ENCODE data around the gene CCSER1. TPM values are rescaled to one million over a fixed set of nuclear protein-coding genes. Genes with fewer than 3 reads are reported as not detected.

The CCSER1 gene
- total RNA-seq, 1 donor from 2014 or later: 1.4 TPM

DNA sequence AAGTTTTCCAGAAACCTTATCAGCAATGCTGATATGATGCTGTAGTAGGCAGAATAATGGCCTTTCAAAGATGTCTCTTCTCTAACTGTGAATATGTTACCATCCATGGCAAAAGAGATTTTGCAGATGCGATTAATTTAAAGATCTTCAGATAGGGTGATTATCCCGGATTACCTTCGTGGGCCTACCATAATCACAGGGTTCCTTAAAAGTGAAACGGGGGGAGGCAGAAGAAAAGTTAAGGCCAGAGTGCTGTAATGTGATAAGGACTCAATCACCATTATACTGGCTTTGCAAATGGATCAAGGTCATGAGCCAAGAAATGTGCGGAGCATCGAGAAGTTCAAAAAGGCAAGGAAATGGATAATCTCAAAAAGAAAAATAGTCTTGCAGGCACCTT is 459.6 kb downstream of the CCSER1 start:
- H3K36me3 ChIP-seq (ENCODE audit: control insufficient read depth, insufficient read depth, low read length): no peaks in the 10 kb centered on the region

DNA sequence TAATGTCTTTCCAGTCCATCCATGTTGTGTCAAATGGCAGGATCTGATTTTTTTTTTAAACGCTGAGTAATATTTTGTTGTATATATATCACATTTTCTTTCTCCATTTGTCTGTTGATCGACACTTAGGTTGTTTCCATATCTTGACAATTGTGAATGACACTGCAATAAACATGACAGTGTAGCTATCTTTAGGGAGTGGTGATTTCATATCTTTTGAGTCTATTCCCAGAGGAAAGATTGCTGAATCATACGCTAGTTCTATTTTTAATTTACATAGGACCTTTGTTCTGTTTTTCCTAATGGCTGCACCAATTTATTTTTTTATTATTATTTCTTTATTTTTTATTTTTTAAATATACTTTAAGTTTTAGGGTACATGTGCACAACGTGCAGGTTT is 470.7 kb downstream of the CCSER1 start:
- no peaks in the 10 kb centered on the region for H3K27me3 ChIP-seq (ENCODE audit: control insufficient read depth, insufficient read depth, low read length)
- H3K4me3 ChIP-seq (ENCODE audit: low read depth, low read length): no peak overlapping the region
- H3K36me3 ChIP-seq (ENCODE audit: control insufficient read depth, insufficient read depth, low read length): no peaks in the 10 kb centered on the region
- TF ChIP-seq, protein P1, sequence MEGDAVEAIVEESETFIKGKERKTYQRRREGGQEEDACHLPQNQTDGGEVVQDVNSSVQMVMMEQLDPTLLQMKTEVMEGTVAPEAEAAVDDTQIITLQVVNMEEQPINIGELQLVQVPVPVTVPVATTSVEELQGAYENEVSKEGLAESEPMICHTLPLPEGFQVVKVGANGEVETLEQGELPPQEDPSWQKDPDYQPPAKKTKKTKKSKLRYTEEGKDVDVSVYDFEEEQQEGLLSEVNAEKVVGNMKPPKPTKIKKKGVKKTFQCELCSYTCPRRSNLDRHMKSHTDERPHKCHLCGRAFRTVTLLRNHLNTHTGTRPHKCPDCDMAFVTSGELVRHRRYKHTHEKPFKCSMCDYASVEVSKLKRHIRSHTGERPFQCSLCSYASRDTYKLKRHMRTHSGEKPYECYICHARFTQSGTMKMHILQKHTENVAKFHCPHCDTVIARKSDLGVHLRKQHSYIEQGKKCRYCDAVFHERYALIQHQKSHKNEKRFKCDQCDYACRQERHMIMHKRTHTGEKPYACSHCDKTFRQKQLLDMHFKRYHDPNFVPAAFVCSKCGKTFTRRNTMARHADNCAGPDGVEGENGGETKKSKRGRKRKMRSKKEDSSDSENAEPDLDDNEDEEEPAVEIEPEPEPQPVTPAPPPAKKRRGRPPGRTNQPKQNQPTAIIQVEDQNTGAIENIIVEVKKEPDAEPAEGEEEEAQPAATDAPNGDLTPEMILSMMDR (IDR thresholded peaks at IDR 0.05; ENCODE audit: insufficient read depth, low read length, poor library complexity, severe bottlenecking): no peak
- DNase-seq (ENCODE audit: low read depth): no peak

More for the DNA sequence above, 459.6 kb downstream of the CCSER1 start:
- H3K27me3 ChIP-seq (ENCODE audit: control insufficient read depth, insufficient read depth, low read length): no peaks in the 10 kb centered on the region
- no peak overlapping the region for H3K4me3 ChIP-seq (ENCODE audit: low read depth, low read length)
- no peak for DNase-seq (ENCODE audit: low read depth)
- TF ChIP-seq, protein P1 (IDR thresholded peaks at IDR 0.05; ENCODE audit: insufficient read depth, low read length, poor library complexity, severe bottlenecking): no peak

- Histone ChIP-seq H3K36me3 (ENCODE audit: control insufficient read depth, insufficient read depth, low read length) (no peaks in the 10 kb centered on the region), H3K4me3 (ENCODE audit: low read depth, low read length) (no peak overlapping the region), H3K27me3 (ENCODE audit: control insufficient read depth, insufficient read depth, low read length) (no peaks in the 10 kb centered on the region)
- TF ChIP-seq, protein P1 (IDR thresholded peaks at IDR 0.05; ENCODE audit: insufficient read depth, low read length, poor library complexity, severe bottlenecking): no peak
- DNase-seq (ENCODE audit: low read depth): no peak
Measured at GRCh38 chr4:90598741-90599140, 471.5 kb downstream of the CCSER1 start.

- H3K27me3 ChIP-seq (ENCODE audit: control insufficient read depth, insufficient read depth, low read length): no peaks in the 10 kb centered on the region
- no peak overlapping the region for H3K4me3 ChIP-seq (ENCODE audit: low read depth, low read length)
- TF ChIP-seq, protein P1 (IDR thresholded peaks at IDR 0.05; ENCODE audit: insufficient read depth, low read length, poor library complexity, severe bottlenecking): no peak
- no peaks in the 10 kb centered on the region for H3K36me3 ChIP-seq (ENCODE audit: control insufficient read depth, insufficient read depth, low read length)
- DNase-seq (ENCODE audit: low read depth): no peak
Measured at GRCh38 chr4:90602726-90603125, 475.5 kb downstream of the CCSER1 start.

DNA sequence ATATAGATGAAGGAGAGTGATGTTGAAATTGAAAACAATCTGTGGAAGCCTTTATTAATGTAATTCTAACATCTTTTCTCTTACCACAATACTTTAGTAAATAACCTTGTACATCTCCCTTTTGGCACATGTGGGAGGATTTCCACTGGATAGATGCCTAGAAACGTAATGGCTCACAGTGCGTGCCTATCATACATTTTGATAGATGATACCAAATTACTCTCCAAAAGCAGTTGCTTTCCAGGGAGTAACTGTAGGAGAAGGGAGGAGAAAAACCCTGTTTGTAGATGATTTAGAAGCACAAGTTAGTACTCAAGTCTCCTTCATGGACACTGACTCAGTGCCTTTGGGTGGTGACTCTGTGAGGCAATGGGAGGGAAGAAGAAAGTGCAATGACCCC is 476.3 kb downstream of the CCSER1 start:
- no peak for DNase-seq (ENCODE audit: low read depth)
- no peaks in the 10 kb centered on the region for H3K27me3 ChIP-seq (ENCODE audit: control insufficient read depth, insufficient read depth, low read length)
- no peaks in the 10 kb centered on the region for H3K36me3 ChIP-seq (ENCODE audit: control insufficient read depth, insufficient read depth, low read length)
- TF ChIP-seq, protein P1 (IDR thresholded peaks at IDR 0.05; ENCODE audit: insufficient read depth, low read length, poor library complexity, severe bottlenecking): no peak
- no peak overlapping the region for H3K4me3 ChIP-seq (ENCODE audit: low read depth, low read length)

DNA sequence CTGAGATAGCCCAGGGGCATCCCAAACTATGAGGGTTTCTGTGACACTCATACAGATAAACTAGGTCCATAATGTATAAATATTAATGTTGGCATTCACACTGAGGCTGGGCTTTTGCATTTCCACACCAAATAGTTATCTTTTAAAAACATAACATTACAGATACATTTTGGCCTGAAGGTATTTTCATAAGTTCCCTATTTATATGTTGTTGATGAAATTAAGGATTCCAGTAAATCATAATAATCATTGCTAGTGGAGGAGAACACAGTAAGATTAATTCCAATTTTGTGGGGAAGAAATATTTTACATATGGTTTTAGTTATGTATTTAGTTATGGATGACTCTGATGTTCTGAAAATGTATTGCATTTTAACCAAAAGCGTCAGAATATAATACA is 479.6 kb downstream of the CCSER1 start:
- DNase-seq (ENCODE audit: low read depth): no peak
- Histone ChIP-seq H3K36me3 (ENCODE audit: control insufficient read depth, insufficient read depth, low read length) (no peaks in the 10 kb centered on the region), H3K27me3 (ENCODE audit: control insufficient read depth, insufficient read depth, low read length) (no peaks in the 10 kb centered on the region), H3K4me3 (ENCODE audit: low read depth, low read length) (no peak overlapping the region)
- TF ChIP-seq, protein P1 (IDR thresholded peaks at IDR 0.05; ENCODE audit: insufficient read depth, low read length, poor library complexity, severe bottlenecking): no peak

All from kidney epithelial cell (primary cell).